ENCODE data around the gene UBA6.

Gene UBA6

DNA sequence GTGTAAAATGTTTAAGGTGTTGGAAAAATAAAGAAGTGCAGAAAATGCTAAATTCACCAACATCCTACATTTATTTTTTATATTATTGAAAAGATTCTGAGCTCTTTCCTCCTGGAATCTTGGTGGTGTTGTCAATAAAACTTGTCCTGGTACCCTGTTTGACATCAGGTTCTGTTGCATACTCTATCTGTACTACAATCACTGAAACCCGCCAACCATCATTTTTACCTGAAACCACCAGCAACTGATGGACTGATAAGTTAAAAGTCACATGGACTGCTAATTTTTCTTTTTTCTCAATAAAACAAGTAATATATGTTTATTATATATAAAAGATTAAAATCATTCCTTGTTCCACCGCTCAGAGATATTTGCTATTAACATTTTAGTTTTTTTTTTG, 119.0 kb downstream of the UBA6 start:
- no peak overlapping the region for H3K4me3 ChIP-seq (ENCODE audit: low read depth, low read length)
- DNase-seq (ENCODE audit: low read depth): no peak
- TF ChIP-seq, protein P1, sequence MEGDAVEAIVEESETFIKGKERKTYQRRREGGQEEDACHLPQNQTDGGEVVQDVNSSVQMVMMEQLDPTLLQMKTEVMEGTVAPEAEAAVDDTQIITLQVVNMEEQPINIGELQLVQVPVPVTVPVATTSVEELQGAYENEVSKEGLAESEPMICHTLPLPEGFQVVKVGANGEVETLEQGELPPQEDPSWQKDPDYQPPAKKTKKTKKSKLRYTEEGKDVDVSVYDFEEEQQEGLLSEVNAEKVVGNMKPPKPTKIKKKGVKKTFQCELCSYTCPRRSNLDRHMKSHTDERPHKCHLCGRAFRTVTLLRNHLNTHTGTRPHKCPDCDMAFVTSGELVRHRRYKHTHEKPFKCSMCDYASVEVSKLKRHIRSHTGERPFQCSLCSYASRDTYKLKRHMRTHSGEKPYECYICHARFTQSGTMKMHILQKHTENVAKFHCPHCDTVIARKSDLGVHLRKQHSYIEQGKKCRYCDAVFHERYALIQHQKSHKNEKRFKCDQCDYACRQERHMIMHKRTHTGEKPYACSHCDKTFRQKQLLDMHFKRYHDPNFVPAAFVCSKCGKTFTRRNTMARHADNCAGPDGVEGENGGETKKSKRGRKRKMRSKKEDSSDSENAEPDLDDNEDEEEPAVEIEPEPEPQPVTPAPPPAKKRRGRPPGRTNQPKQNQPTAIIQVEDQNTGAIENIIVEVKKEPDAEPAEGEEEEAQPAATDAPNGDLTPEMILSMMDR (conservative IDR thresholded peaks at IDR 0.05; ENCODE audit: low read depth, low read length): no peak

DNA sequence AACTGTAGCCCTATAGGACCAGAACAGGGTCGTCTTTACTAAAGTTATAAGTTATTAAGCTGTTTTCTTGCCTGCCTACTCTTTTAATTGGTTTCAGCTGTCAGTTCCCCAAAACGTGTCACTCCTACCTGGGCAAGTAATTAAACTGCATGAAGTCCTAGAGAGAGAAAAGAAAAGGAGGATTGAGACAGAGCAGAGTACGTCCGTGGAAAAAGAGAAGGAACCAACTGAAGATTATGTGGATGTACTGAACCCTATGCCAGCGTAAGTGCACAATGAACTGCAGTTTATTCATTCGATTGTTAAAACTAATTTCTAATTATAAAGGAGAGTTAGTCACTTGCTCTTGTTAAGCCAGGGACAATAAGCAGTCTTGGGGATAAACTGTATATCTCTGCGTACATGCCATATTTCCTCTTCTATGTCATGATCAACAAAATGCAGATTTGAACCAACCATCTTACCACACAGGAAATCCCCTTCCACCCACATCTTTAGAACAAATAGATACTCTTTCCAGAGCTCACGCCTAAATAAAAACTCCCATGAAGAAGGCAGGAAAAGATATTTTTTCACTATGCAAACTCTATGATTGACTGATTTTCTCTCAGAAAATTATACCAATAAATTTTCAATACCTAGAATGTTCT, 119.6 kb downstream of the UBA6 start:
- H3K4me3 ChIP-seq (ENCODE audit: low read depth, low read length): no peak overlapping the region
- DNase-seq (ENCODE audit: low read depth): no peak
- TF ChIP-seq, protein P1 (conservative IDR thresholded peaks at IDR 0.05; ENCODE audit: low read depth, low read length): no peak

DNA sequence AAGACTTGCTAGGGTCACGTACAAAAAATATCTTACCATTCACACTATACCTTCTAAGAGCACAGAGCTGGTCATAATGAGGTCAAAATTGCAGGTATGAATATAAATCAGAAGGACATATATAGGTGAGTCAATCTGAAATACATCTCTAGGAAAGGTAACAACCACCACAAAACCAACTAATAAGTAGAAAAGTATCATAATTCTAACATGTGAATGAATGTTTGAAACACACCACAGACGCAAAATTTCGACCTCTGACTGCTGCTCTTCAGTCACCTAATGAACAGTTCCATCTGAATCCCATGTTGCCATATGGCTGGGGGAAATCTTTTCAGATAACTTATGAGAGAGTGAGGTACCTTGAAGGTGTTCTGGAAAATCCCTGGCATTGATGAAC, 120.4 kb downstream of the UBA6 start:
- TF ChIP-seq, protein P1 (conservative IDR thresholded peaks at IDR 0.05; ENCODE audit: low read depth, low read length): no peak
- DNase-seq (ENCODE audit: low read depth): no peak

DNA sequence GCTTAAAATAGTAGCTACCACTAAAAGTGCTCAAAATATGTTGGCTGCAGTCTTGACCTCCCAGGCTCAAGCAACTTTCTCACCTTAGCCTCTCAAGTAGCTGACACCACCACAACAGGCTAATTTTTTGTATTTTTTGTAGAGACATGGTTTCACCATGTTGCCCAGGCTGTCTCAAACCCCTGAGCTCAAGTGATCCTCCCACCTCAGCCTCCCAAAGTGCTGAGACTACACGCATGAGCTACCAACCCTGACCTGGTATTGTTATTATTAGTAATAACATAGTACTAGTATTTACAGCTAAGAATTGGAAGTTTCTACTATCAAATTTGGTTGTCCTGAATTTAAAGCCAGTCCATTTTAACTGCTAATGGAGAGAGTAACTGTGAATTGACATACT, 124.4 kb downstream of the UBA6 start:
- no peak for DNase-seq (ENCODE audit: low read depth)
- no peak overlapping the region for H3K4me3 ChIP-seq (ENCODE audit: low read depth, low read length)
- TF ChIP-seq, protein P1 (conservative IDR thresholded peaks at IDR 0.05; ENCODE audit: low read depth, low read length): no peak

More for the DNA sequence above, 120.4 kb downstream of the UBA6 start:
- no peak overlapping the region for H3K4me3 ChIP-seq (ENCODE audit: low read depth, low read length)

DNA sequence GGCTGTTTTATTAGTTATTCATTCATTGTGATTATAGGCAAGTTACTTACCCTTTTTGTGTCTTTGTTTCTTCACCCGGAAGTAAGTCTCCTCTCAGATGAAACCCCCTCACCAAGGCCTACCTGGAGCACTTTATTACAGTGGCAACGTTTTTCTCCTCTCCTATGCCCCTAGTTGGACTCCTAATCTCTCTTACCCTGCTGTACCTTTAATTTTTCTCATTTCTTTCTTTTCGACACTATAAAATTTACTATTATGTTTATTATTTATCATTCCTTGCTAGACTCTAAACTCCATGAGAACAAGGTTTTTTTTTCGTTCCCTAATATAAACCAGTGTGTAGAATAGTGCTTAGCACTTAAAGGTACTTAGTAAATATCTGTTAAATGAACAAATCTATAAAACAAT, 124.9 kb downstream of the UBA6 start:
- H3K4me3 ChIP-seq (ENCODE audit: low read depth, low read length): no peak overlapping the region
- TF ChIP-seq, protein P1 (conservative IDR thresholded peaks at IDR 0.05; ENCODE audit: low read depth, low read length): no peak
- DNase-seq (ENCODE audit: low read depth): no peak

DNA sequence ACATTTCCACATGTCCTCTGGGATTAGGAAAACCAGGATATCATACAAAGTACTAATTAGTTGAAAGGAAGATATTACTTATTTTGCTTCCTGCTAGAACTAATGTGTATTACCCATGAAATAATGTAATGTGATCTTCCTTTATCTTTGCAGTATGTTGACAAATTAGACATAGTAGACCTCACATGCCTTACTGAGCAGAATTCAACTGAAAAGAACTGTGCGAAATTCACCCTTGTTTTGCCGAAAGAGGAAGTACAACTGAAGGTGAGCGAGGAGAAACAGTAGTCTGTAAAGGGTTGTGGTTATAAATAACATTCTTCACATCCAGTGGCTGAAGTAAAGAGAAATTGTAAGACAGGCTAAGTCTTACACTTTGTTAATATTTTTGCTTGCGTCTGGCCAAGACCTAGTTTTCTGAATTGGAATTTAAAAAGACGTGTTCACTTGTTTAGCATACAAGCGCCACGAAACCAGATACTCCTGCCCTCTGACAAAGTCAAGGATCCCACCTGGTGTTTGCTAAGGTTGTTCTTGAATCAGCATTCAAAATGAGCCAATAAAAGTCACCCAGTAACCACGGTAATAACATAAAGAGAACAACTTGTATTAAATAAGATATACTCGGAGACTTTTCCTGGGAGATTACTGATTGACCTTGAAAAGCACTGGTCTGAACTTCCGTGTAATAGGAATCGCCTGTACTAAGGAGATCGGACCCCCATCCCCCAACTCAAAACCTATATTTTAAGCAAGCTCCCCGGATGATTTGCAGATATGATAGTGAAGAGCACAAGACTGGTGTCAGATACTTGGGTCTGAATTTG, 125.5 kb downstream of the UBA6 start:
- TF ChIP-seq, protein P1 (conservative IDR thresholded peaks at IDR 0.05; ENCODE audit: low read depth, low read length): no peak
- H3K4me3 ChIP-seq (ENCODE audit: low read depth, low read length): peak overlapping the region; percentile 40
- peak; percentile 74 for DNase-seq (ENCODE audit: low read depth)
